Activated CD4-positive, alpha-beta T cell treated with anti-CD3 and anti-CD28 coated beads for 36 hours (primary cell): ENCODE results near the gene POFUT2. TPM values are rescaled to one million over a fixed set of nuclear protein-coding genes. Genes with fewer than 3 reads are reported as not detected.

Experiments
- ATAC-seq: fragments of 200-7000 bp; cut with Tn5 transposase; one replicate; pipeline ENCODE4 v1.10.0; 2021; ENCODE audit warnings: mild to moderate bottlenecking, moderate library complexity
- CTCF ChIA-PET: fragments of 350-600 bp; sonication (Branson Sonifier 250); formaldehyde crosslinking; loops from one replicate; lab custom pipeline; 2021; ENCODE audit warnings: antibody characterized with exemption; lab: Charles Lee
- POLR2A ChIA-PET: fragments of 350-600 bp; sonication (Branson Sonifier 250); formaldehyde crosslinking; loops from one replicate; lab custom pipeline; 2021; ENCODE audit warnings: antibody characterized with exemption, inconsistent platforms; lab: Charles Lee
- DNase-seq: peaks from one replicate; pipeline ENCODE4 v3.0.0-alpha.2; 2020
- H3K27ac Mint-ChIP-seq: one replicate; pipeline ENCODE4 v1.8.0; 2021; ENCODE audit warnings: mixed read lengths
- H3K27me3 Mint-ChIP-seq: one replicate; pipeline ENCODE4 v1.8.0; 2021; ENCODE audit warnings: mixed read lengths
- H3K36me3 Mint-ChIP-seq: one replicate; pipeline ENCODE4 v1.8.0; 2021; ENCODE audit warnings: low read depth, mixed read lengths
- H3K4me1 Mint-ChIP-seq: one replicate; pipeline ENCODE4 v1.8.0; 2021; ENCODE audit warnings: mixed read lengths
- H3K4me3 Mint-ChIP-seq: one replicate; pipeline ENCODE4 v1.8.0; 2021; ENCODE audit warnings: mild to moderate bottlenecking, moderate library complexity, mixed read lengths
- H3K9me3 Mint-ChIP-seq: one replicate; pipeline ENCODE4 v1.8.0; 2021; ENCODE audit warnings: low read depth, mixed read lengths
- intact Hi-C, 2 experiments: fragments of 100-400 bp; cut with DNase I in 1 of 2; cut with micrococcal nuclease in 1 of 2; formaldehyde crosslinking; loops; one replicate each; pipeline versions ENCODE4 v1.14.2 to v1.15.1; 2022 to 2024; cut with DNase I, micrococcal nuclease
- total RNA-seq, 2 experiments: library from RNA; stranded (reverse); gene quantifications; one replicate each; pipeline ENCODE4 v1.2.3, GENCODE V29; 2021

POFUT2 gene
- total RNA-seq, 2 experiments from 2014 or later, result 14.7 to 14.9 TPM

DNA sequence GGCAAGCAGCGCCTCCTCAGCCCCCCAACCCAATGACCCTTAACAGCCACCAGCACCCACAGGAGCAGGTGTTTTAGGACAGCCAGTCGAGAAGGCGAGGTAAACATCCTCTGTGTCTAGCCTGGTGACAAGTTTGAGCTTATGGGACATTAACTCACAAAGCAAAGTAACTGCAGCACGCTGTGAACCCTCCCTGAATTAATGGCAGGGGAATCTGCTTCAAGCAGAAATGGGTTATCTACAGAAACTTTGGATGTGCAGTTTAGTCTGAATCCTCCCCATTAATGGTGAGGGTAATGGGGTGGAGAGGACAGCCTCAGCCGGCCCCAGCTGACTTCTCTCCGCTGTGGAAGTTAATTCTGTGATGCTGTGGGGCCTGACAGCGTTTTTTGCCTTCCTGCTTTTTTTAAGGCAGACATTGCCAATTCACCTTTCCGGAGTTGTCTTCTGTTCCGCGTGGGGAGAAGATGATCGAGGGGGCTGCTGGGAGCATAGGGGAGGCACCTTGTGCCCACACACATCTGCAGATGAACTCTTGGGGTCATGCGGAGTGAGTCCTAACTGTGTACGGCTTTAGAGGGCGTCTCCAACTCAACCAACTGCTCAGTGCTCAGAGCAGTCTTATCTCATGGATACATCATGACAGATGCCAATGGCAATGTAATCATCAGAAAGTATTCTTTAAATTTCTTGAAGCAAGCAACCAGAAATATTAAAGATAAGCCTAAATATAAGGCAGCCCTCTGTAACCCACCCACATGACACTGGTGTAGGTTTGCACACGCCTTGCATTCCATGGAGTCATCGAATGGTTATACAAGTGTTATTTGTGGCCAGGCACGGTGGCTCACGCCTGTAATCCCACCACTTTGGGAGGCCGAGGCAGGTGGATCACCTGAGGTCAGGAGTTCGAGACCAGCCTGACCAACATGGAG, 41.0 kb downstream of the POFUT2 start:
- H3K27ac Mint-ChIP-seq, result no peak overlapping the region
- peaks cover 16% of the 10 kb centered on the region for H3K9me3 Mint-ChIP-seq
- peaks cover 9% of the 10 kb centered on the region for H3K36me3 Mint-ChIP-seq
- POLR2A ChIA-PET, result no interaction called here
- CTCF ChIA-PET, result no interaction called here
- no peaks in the 10 kb centered on the region for H3K4me1 Mint-ChIP-seq
- H3K27me3 Mint-ChIP-seq, result peaks cover 2% of the 10 kb centered on the region
- no peak overlapping the region for H3K4me3 Mint-ChIP-seq
- ATAC-seq (no peak), DNase-seq (no peak)
- intact Hi-C loops, result no loop called here

DNA sequence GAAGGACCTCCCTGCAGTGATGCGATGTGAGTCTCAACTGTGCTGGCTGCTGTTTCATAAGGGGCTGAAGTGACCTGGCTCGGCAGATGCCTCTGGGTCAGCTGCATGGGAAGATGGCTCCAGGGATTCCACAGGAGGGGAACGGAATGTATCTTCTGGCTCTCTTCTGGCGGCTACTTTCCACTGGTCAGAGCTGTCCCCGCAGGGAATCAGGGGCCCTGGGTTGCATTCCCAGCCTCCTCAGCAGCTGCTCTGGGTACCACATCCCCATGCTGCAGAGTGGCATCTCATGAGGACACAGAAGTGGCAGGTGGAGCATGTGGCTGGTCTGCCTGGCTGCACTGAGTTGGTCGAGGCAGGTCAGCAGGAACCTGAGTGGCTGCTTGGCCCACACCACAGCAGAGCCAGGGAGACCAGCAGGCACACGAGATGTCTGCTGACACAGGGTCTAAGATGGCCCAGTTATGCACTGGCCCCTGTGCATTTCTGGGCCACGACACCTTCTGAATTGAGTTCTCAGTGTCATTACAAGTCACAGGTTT, 42.8 kb downstream of the POFUT2 start:
- DNase-seq (no peak), ATAC-seq (no peak)
- peaks cover 6% of the 10 kb centered on the region for H3K27me3 Mint-ChIP-seq
- POLR2A ChIA-PET, result no interaction called here
- H3K4me1 Mint-ChIP-seq, result no peaks in the 10 kb centered on the region
- H3K4me3 Mint-ChIP-seq, result no peak overlapping the region
- intact Hi-C loops, result no loop called here
- peaks cover 9% of the 10 kb centered on the region for H3K36me3 Mint-ChIP-seq
- CTCF ChIA-PET, result no interaction called here
- peaks cover 16% of the 10 kb centered on the region for H3K9me3 Mint-ChIP-seq
- no peak overlapping the region for H3K27ac Mint-ChIP-seq

DNA sequence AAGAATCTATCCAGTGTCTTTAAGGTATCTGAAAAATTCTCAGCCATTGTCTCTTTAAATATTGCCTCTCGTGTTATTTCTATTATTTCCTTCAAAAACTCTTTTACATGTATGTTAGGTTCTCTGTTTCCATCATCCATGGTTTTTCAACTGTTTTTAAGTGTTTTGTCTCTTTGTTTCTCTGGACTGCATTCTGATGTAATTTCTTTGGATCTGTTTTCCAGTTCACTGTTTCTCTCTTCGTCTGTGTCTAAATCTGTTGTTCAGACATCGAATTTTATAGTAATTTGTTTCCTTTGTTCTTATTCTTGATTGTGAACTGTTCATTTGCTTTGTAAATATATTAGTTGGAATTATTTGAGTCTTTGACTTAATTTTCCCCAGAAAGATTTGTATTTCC, 44.1 kb downstream of the POFUT2 start:
- DNase-seq (no peak), ATAC-seq (no peak)
- Mint-ChIP-seq H3K27ac (no peak overlapping the region), H3K27me3 (peaks cover 6% of the 10 kb centered on the region), H3K4me1 (no peaks in the 10 kb centered on the region), H3K4me3 (no peak overlapping the region), H3K9me3 (peaks cover 16% of the 10 kb centered on the region), H3K36me3 (peaks cover 9% of the 10 kb centered on the region)
- intact Hi-C loops, result no loop called here
- ChIA-PET CTCF (interaction anchor here (0.6 kb wide), 1 partner anchor 8 kb away, joined by 3 read pairs; no protein-coding TSS in a partner anchor), POLR2A (no interaction called here)

DNA sequence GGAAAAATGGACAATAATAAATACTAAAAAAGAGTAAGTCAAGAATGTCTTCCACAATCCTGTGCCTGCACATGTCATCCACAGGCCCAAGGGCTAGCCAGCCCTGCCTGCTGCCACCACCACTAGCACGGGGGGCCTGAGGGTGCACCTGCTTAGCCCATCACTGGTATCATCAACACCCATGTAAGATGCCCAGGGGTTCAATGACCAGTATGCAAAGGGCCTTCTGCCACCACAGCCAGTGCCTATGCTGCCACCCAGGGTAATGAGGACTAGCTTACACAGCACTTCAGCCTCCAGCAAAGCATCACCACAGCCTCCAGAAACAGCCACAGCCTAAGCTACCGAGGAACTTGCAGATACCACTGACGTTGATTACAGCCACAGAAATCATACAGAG, 46.3 kb downstream of the POFUT2 start:
- ChIA-PET CTCF (interaction anchor here (1.2 kb wide), 1 partner anchor 14 kb away, joined by 3 read pairs; no protein-coding TSS in a partner anchor), POLR2A (no interaction called here)
- H3K9me3 Mint-ChIP-seq, result peaks cover 16% of the 10 kb centered on the region
- peaks cover 11% of the 10 kb centered on the region for H3K27me3 Mint-ChIP-seq
- H3K4me3 Mint-ChIP-seq, result no peak overlapping the region
- no peak overlapping the region for H3K27ac Mint-ChIP-seq
- intact Hi-C loops, result no loop called here
- no peaks in the 10 kb centered on the region for H3K4me1 Mint-ChIP-seq
- no peak for ATAC-seq
- no peak for DNase-seq
- peaks cover 9% of the 10 kb centered on the region for H3K36me3 Mint-ChIP-seq

DNA sequence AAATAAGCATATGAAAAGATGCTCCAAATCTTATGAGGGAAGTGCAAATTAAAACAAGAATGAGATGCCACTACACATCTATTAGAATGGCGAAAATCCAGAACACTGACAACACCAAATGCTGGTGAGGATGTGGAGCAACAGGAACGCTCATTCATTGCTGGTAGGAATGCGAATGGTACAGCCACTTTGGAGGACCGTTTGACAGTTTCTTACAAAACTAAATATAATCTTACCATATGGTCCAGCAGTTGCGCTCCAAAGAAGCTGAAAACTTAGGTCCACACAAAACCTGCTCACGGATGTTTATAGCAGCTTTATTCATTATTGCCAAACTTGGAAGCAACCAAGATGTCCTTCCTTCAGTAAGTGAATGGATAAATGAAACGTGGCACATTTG, 50.3 kb downstream of the POFUT2 start:
- Mint-ChIP-seq H3K4me3 (no peak overlapping the region), H3K9me3 (peaks cover 4% of the 10 kb centered on the region), H3K27ac (no peak overlapping the region), H3K27me3 (peaks cover 13% of the 10 kb centered on the region), H3K4me1 (no peaks in the 10 kb centered on the region), H3K36me3 (no peaks in the 10 kb centered on the region)
- ATAC-seq, result no peak
- DNase-seq, result no peak
- intact Hi-C loops, result no loop called here
- CTCF ChIA-PET, result interaction anchor here (0.8 kb wide), 1 partner anchor 9 kb away, joined by 3 read pairs; no protein-coding TSS in a partner anchor
- POLR2A ChIA-PET, result interaction anchor here (0.6 kb wide), 1 partner anchor 85 kb away, joined by 3 read pairs; no protein-coding TSS in a partner anchor

DNA sequence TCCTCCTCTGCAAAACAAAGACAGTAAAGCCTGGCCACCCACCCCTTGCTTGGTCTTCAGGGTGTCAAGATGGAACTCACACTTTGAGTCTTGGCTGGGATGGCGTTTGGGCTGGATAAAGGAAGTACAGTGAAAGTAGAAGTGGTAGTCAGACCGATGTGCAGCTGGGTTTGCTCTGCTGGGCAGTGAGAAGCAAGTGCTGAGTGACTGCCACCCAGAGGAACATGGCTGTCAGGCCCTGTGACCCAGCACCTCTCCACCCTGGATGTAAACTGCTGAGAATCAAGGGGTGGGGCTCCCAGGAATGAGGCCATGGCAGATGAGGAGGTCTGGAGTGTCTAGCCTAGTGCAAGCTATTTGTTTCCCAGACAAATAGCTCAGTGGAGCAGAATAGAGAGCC, 51.2 kb downstream of the POFUT2 start:
- no peak for DNase-seq
- no peak overlapping the region for H3K27ac Mint-ChIP-seq
- ATAC-seq, result peak; percentile 58
- POLR2A ChIA-PET, result no interaction called here
- H3K9me3 Mint-ChIP-seq, result no peaks in the 10 kb centered on the region
- no peak overlapping the region for H3K4me3 Mint-ChIP-seq
- intact Hi-C loops, result no loop called here
- H3K4me1 Mint-ChIP-seq, result no peaks in the 10 kb centered on the region
- H3K36me3 Mint-ChIP-seq, result no peaks in the 10 kb centered on the region
- CTCF ChIA-PET, result interaction anchor here (0.5 to 0.8 kb wide), 4 partner anchors 8 to 254 kb away, joined by 3 read pairs; no protein-coding TSS in a partner anchor
- H3K27me3 Mint-ChIP-seq, result peaks cover 13% of the 10 kb centered on the region

DNA sequence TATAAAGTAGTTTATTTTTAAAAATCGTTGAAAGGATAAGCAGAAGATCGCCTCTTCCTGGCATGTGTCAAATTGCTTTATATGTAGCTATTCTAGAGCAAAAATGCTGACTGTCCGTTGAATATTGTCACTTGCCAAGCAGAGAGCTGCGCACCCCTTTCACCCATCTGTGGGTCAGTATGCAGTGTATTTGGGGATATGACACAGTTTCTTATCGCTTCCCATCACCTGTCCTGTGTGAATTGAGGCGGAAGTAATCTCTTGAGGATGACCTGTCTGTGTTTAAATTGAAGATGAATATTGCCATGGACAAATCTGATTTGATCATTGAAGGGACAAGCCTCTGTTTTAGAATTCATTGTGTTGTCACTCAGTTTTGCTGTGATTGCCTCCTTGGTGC, 52.2 kb downstream of the POFUT2 start:
- Mint-ChIP-seq H3K9me3 (no peaks in the 10 kb centered on the region), H3K27ac (no peak overlapping the region), H3K4me3 (no peak overlapping the region), H3K4me1 (no peaks in the 10 kb centered on the region), H3K27me3 (peaks cover 9% of the 10 kb centered on the region), H3K36me3 (no peaks in the 10 kb centered on the region)
- CTCF ChIA-PET, result interaction anchor here (0.5 to 0.9 kb wide), 3 partner anchors 35 to 53 kb away, joined by 3 to 4 read pairs (median 3); no protein-coding TSS in a partner anchor
- ATAC-seq (no peak), DNase-seq (no peak)
- intact Hi-C loops, result no loop called here
- POLR2A ChIA-PET, result no interaction called here

DNA sequence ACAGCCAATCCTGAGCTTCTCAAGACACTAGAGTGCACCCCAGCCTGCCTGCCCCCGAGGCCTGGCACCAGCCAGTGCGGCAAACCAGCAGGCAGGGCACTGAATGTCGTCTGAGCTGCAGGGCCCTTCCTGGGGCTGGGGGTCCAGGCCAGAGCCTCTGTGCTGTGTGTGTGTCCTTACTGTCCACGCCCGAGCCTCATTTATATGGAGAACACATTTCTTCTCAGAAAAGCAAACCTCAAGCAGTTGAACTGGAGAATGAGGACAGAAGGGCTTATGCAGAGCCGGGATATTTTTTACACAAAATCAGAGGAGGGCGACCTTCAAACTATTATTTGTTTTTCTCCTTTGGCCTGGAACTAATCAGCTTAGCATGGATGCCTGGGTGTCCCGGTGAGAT, 52.7 kb downstream of the POFUT2 start:
- intact Hi-C loops, result no loop called here
- Mint-ChIP-seq H3K27ac (no peak overlapping the region), H3K9me3 (no peaks in the 10 kb centered on the region), H3K4me3 (no peak overlapping the region), H3K4me1 (no peaks in the 10 kb centered on the region), H3K36me3 (no peaks in the 10 kb centered on the region), H3K27me3 (peaks cover 9% of the 10 kb centered on the region)
- CTCF ChIA-PET, result interaction anchor here (0.5 to 0.9 kb wide), 3 partner anchors 34 to 53 kb away, joined by 3 to 4 read pairs (median 3); no protein-coding TSS in a partner anchor
- DNase-seq, result no peak
- POLR2A ChIA-PET, result no interaction called here
- ATAC-seq, result no peak

DNA sequence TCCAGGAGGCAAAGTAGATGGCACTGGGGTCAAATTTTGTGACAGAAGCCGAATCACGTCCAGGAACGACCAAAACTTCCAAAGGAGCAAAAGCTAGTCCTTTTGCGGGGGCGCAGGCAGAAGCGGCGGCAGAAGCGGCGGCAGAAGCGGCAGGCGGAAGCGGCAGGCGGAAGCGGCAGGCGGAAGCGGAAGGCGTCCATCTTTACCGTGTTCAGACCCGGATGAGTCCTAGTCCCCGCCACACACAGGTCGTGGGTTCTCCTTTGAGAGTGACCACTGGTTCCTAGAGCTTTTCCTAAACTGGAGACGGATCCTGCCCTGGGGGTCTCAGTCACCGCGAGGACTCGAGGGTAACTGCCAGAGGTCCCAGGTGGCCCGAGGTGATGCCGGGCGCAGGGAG, 53.6 kb downstream of the POFUT2 start:
- intact Hi-C loops, result no loop called here
- no peak for DNase-seq

DNA sequence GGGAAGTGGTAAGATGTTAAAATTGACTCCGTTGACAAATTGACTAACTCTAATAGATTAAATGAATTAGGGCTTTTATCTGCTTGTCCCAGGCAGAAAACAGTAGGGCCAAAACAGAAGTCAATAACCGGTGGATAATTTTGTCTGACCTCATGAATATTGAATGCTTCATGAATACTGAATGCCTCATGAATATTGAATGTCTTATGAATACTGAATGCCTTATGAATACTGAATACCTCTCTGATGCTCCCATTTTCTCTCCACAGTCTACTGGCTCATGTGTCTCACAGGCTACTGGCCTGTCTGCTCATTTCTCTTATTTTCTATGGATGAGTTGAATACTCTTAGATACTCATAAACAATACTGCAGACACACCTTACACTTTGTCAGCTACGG, 56.0 kb downstream of the POFUT2 start:
- DNase-seq (no peak), ATAC-seq (no peak)
- Mint-ChIP-seq H3K27ac (no peak overlapping the region), H3K36me3 (no peaks in the 10 kb centered on the region), H3K27me3 (peaks cover 2% of the 10 kb centered on the region), H3K9me3 (no peaks in the 10 kb centered on the region), H3K4me1 (peaks cover 24% of the 10 kb centered on the region), H3K4me3 (no peak overlapping the region)
- intact Hi-C loops, result no loop called here
- ChIA-PET POLR2A (no interaction called here), CTCF (interaction anchor here (1.0 kb wide), 1 partner anchor 92 kb away, joined by 5 read pairs; no protein-coding TSS in a partner anchor)

More for the DNA sequence above, 53.6 kb downstream of the POFUT2 start:
- Mint-ChIP-seq H3K9me3 (no peaks in the 10 kb centered on the region), H3K4me1 (no peaks in the 10 kb centered on the region), H3K36me3 (no peaks in the 10 kb centered on the region), H3K27me3 (peaks cover 9% of the 10 kb centered on the region), H3K27ac (no peak overlapping the region), H3K4me3 (peak overlapping the region; percentile 53)
- ATAC-seq, result no peak
- ChIA-PET POLR2A (no interaction called here), CTCF (interaction anchor here (0.9 to 1.4 kb wide), 3 partner anchors 58 to 95 kb away, joined by 3 to 5 read pairs (median 3); no protein-coding TSS in a partner anchor)

DNA sequence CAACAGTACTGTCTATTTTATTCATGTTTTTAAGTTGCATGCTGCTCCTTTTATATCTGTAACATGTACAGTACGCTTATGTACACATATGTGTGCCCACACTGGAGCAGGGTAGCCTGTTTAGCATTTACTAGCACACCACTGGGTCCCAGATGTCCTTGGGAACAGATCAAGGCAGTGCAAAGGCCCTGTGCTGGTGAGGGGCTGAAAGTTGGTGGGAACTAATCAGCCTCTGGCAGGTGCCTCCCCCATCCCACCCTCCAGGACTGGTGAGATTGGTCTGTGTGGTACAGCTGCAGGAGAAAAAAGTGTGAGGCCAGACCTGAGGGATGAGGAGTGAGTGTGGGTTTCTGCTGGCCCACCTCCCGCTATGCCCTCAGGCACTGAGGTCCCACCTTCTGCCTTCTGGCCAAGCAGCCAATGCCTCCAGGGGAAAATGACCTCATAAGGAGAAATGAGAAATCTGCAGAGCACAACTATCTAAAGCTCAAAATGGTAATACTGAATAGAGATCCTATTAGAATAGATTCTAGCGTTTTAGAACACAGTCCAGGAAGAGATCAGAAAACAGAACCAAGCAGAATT, 58.9 kb downstream of the POFUT2 start:
- CTCF ChIA-PET, result interaction anchor here (0.7 to 2.4 kb wide), 4 partner anchors 8 to 91 kb away, joined by 3 to 8 read pairs (median 4); no protein-coding TSS in a partner anchor
- Mint-ChIP-seq H3K9me3 (no peaks in the 10 kb centered on the region), H3K36me3 (peaks cover 2% of the 10 kb centered on the region), H3K27ac (no peak overlapping the region), H3K4me1 (peaks cover 48% of the 10 kb centered on the region), H3K4me3 (no peak overlapping the region), H3K27me3 (no peaks in the 10 kb centered on the region)
- POLR2A ChIA-PET, result interaction anchor here (0.7 kb wide), 1 partner anchor 59 kb away, joined by 5 read pairs; the partner anchor contains the start of gene POFUT2
- DNase-seq, result no peak
- intact Hi-C loops, result loop anchor here in 1 of 2 experiments (1.0 to 5.0 kb wide), 5 partner anchors 39 to 590 kb away; partner anchors contain the start of gene POFUT2
- ATAC-seq, result peak; percentile 2
